HepG2 (cell line): Measurements from ENCODE around the gene EIF4EBP3. TPM values are rescaled to one million over a fixed set of nuclear protein-coding genes. Genes with fewer than 3 reads are reported as not detected.
A peak's percentile ranks its signal among the peaks of the same experiment; 100 is the strongest.

ENCODE experiments used
- AGO2 ChIP-seq: fragments of 200-400 bp; formaldehyde crosslinking; optimal IDR thresholded peaks from 2 replicates; pipeline ENCODE3; 2017; ENCODE audit warnings: mild to moderate bottlenecking, low read depth, low read length, moderate library complexity
- ARNT2 ChIP-seq: sonication (generic); formaldehyde crosslinking; IDR thresholded peaks from 2 replicates; pipeline ENCODE4 v1.8.0; 2022; ENCODE audit warnings: mild to moderate bottlenecking, low read depth, missing genetic modification reagents, moderate library complexity
- CEBPB ChIP-seq: IDR thresholded peaks from 2 replicates; pipeline ENCODE4 v1.6.1; 2011; ENCODE audit warnings: low read depth, low read length, improper control_type of control experiment, borderline replicate concordance
- HDAC6 ChIP-seq: fragments of 200-600 bp; sonication (generic); IDR thresholded peaks from 2 replicates; pipeline ENCODE4 v1.7.0; 2017; ENCODE audit warnings: mild to moderate bottlenecking, antibody characterized with exemption, low read length, low read depth
- HNRNPH1 ChIP-seq: fragments of 200-400 bp; formaldehyde crosslinking; optimal IDR thresholded peaks from 2 replicates; pipeline ENCODE3; 2017; ENCODE audit warnings: mild to moderate bottlenecking, low read depth, low read length
- IRF2 ChIP-seq: IDR thresholded peaks from 2 replicates; pipeline ENCODE4 v1.6.1; 2018; ENCODE audit warnings: missing genetic modification reagents, missing compliant biosample characterization
- KDM1A ChIP-seq: IDR thresholded peaks from 2 replicates; pipeline ENCODE4 v1.6.1; 2016; ENCODE audit warnings: missing compliant biosample characterization
- MAZ ChIP-seq, 2 experiments: sonication (generic) in 1 of 2; formaldehyde crosslinking in 1 of 2; IDR thresholded peaks; 2 replicates each; pipeline versions ENCODE4 v1.5.0 to v1.6.1; 2012 to 2020; ENCODE audit warnings: low read depth in 2 of 2, mild to moderate bottlenecking in 2 of 2, borderline replicate concordance in 1 of 2, improper control_type of control experiment in 1 of 2, low read length in 1 of 2, missing genetic modification reagents in 1 of 2, moderate library complexity in 1 of 2
- NFKBIZ ChIP-seq: IDR thresholded peaks from 2 replicates; pipeline ENCODE4 v1.6.1; 2018; ENCODE audit warnings: missing genetic modification reagents, missing compliant biosample characterization
- NR3C1 ChIP-seq: sonication (generic); formaldehyde crosslinking; IDR thresholded peaks from 2 replicates; pipeline ENCODE4 v1.4.0; 2020; ENCODE audit warnings: missing genetic modification reagents
- PRMT3 ChIP-seq: sonication (generic); formaldehyde crosslinking; IDR thresholded peaks from 2 replicates; pipeline ENCODE4 v1.8.1; 2022; ENCODE audit warnings: low read depth, mild to moderate bottlenecking, moderate library complexity, missing genetic modification reagents, borderline replicate concordance
- RFXAP ChIP-seq: sonication (generic); formaldehyde crosslinking; IDR thresholded peaks from 2 replicates; pipeline ENCODE4 v1.4.0; 2020; ENCODE audit warnings: missing genetic modification reagents, borderline replicate concordance
- SRF ChIP-seq: IDR thresholded peaks from 2 replicates; pipeline ENCODE4 v1.6.1; 2011; ENCODE audit warnings: mild to moderate bottlenecking, low read depth, low read length, moderate library complexity
- TBP ChIP-seq: sonication (generic); formaldehyde crosslinking; IDR thresholded peaks from 2 replicates; pipeline ENCODE4 v1.5.0; 2020; ENCODE audit warnings: missing genetic modification reagents
- ZFP82 ChIP-seq: sonication (generic); formaldehyde crosslinking; IDR thresholded peaks from 2 replicates; pipeline ENCODE4 v1.5.1; 2020; ENCODE audit warnings: mild to moderate bottlenecking, missing genetic modification reagents, borderline replicate concordance
- ZFYVE20 ChIP-seq: sonication (generic); formaldehyde crosslinking; IDR thresholded peaks from 2 replicates; pipeline ENCODE4 v1.8.0; 2023; ENCODE audit warnings: low read depth, mild to moderate bottlenecking, moderate library complexity, missing genetic modification reagents, borderline replicate concordance
- ZKSCAN5 ChIP-seq: sonication (generic); formaldehyde crosslinking; IDR thresholded peaks from 2 replicates; pipeline ENCODE4 v1.5.1; 2020; ENCODE audit warnings: mild to moderate bottlenecking, missing genetic modification reagents
- ZNF256 ChIP-seq: sonication (generic); formaldehyde crosslinking; conservative IDR thresholded peaks from 2 replicates; pipeline ENCODE4 v1.4.0; 2020; ENCODE audit warnings: missing genetic modification reagents
- ZNF550 ChIP-seq: sonication (generic); formaldehyde crosslinking; IDR thresholded peaks from 2 replicates; pipeline ENCODE4 v1.4.0; 2020; ENCODE audit warnings: mild to moderate bottlenecking, missing genetic modification reagents, borderline replicate concordance
- ZNF672 ChIP-seq: sonication (generic); formaldehyde crosslinking; IDR thresholded peaks from 2 replicates; pipeline ENCODE4 v1.8.1; 2022; ENCODE audit warnings: missing genetic modification reagents
- ZSCAN25 ChIP-seq: sonication (generic); formaldehyde crosslinking; IDR thresholded peaks from 2 replicates; pipeline ENCODE4 v1.8.0; 2022; ENCODE audit warnings: mild to moderate bottlenecking, missing genetic modification reagents
- polyA plus RNA-seq, 8 experiments: library from polyadenylated mRNA; depleted of rRNA in 3 of 8; stranded (reverse) in 7 of 8; unstranded in 1 of 8; fragments of >200 nt; fragmentation: Illumina TruSeq in 4 of 8; extraction: Trizol in 4 of 8; gene quantifications; 2 replicates each; pipeline versions ENCODE4 v1.2.1 to v1.2.3, GENCODE V29; 2011 to 2016; ENCODE audit warnings: low read depth in 4 of 8, missing spikeins in 1 of 8, mixed read lengths in 1 of 8; ENCODE audit not compliant: insufficient read depth in 1 of 8
- total RNA-seq, 5 experiments: library from RNA; depleted of rRNA; stranded (reverse); fragments of >200 nt; fragmentation: Illumina TruSeq; extraction: Trizol; gene quantifications; 2 replicates each; pipeline ENCODE4 v1.2.3, GENCODE V29; 2016; ENCODE audit warnings: low read depth in 1 of 5
- TF ChIP-seq, protein P1 (sequence below): sonication (generic); formaldehyde crosslinking; IDR thresholded peaks from 2 replicates; pipeline ENCODE4 v1.4.0; 2020; ENCODE audit warnings: missing genetic modification reagents
- TF ChIP-seq, protein P2 (sequence below): sonication (generic); formaldehyde crosslinking; IDR thresholded peaks from 2 replicates; pipeline ENCODE4 v1.4.0; 2020; ENCODE audit warnings: missing genetic modification reagents, borderline replicate concordance
- TF ChIP-seq, protein P3 (sequence below): IDR thresholded peaks from 2 replicates; pipeline ENCODE4 v1.6.1; 2016; ENCODE audit warnings: mild to moderate bottlenecking, missing biosample characterization, missing genetic modification reagents
- TF ChIP-seq, protein P4 (sequence below): sonication (generic); formaldehyde crosslinking; conservative IDR thresholded peaks from 2 replicates; pipeline ENCODE4 v1.4.0; 2020; ENCODE audit warnings: missing genetic modification reagents

Gene EIF4EBP3
- total and polyA plus RNA-seq, 2 of the 13 experiments (the other 11 are each of a cell fraction or from before 2014, with no cell fraction given), result 0.61 to 1.7 TPM

DNA sequence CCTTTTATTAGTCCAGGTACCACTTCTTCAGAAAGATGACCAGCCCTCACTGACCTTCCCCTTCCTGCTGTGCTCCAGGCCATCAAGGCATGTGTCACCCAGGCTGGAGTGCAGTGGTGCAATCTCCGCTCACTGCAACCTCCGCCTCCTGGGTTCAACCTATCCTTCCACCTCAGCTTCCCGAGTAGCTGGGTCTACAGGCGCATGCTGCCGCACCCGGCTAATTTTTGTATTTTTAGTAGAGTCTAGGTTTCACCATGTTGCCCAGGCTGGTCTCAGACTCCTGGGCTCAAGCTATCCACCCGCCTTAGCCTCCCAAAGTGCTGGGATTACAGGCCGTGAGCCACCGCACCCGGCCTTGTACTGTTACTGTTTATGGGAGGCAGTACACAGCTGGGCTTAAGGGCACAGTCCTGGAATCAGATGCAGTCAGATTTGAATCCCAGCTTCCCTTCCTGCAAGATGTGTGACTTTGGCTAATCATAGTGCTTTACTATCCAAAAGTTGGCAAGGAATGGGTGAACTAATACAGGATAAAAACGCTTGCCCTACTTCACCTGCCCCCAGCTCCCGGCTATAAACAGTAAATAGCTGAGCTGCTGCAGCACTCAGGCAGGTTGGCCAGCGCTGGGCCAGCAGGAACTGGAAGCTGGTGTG lies 483 bp upstream of the EIF4EBP3 start (continued):
- no peak for TF ChIP-seq KDM1A (CRISPR knock-in tag)
- no peak; the same call in 1 of the 2 replicates for TF ChIP-seq ZSCAN25 (CRISPR knock-in tag)
- no peak for TF ChIP-seq RFXAP
- TF ChIP-seq ZNF550 (CRISPR knock-in tag), result no peak
- no peak for TF ChIP-seq NFKBIZ (CRISPR knock-in tag)
- TF ChIP-seq, protein P1, sequence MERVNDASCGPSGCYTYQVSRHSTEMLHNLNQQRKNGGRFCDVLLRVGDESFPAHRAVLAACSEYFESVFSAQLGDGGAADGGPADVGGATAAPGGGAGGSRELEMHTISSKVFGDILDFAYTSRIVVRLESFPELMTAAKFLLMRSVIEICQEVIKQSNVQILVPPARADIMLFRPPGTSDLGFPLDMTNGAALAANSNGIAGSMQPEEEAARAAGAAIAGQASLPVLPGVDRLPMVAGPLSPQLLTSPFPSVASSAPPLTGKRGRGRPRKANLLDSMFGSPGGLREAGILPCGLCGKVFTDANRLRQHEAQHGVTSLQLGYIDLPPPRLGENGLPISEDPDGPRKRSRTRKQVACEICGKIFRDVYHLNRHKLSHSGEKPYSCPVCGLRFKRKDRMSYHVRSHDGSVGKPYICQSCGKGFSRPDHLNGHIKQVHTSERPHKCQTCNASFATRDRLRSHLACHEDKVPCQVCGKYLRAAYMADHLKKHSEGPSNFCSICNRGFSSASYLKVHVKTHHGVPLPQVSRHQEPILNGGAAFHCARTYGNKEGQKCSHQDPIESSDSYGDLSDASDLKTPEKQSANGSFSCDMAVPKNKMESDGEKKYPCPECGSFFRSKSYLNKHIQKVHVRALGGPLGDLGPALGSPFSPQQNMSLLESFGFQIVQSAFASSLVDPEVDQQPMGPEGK, result no peak
- no peak for TF ChIP-seq HDAC6
- TF ChIP-seq ZFYVE20 (CRISPR knock-in tag), result no peak
- 0 out of 2 replicates have a peak, but pooled peaks have one; percentile 44 for TF ChIP-seq ZFP82 (CRISPR knock-in tag)
- no peak; the same call in 1 of the 2 replicates for TF ChIP-seq IRF2 (CRISPR knock-in tag)
- TF ChIP-seq AGO2, result no peak
- no peak for TF ChIP-seq SRF
- TF ChIP-seq NR3C1 (CRISPR knock-in tag), result no peak
- TF ChIP-seq, protein P2, sequence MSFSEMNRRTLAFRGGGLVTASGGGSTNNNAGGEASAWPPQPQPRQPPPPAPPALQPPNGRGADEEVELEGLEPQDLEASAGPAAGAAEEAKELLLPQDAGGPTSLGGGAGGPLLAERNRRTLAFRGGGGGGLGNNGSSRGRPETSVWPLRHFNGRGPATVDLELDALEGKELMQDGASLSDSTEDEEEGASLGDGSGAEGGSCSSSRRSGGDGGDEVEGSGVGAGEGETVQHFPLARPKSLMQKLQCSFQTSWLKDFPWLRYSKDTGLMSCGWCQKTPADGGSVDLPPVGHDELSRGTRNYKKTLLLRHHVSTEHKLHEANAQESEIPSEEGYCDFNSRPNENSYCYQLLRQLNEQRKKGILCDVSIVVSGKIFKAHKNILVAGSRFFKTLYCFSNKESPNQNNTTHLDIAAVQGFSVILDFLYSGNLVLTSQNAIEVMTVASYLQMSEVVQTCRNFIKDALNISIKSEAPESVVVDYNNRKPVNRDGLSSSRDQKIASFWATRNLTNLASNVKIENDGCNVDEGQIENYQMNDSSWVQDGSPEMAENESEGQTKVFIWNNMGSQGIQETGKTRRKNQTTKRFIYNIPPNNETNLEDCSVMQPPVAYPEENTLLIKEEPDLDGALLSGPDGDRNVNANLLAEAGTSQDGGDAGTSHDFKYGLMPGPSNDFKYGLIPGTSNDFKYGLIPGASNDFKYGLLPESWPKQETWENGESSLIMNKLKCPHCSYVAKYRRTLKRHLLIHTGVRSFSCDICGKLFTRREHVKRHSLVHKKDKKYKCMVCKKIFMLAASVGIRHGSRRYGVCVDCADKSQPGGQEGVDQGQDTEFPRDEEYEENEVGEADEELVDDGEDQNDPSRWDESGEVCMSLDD (CRISPR knock-in tag), result no peak
- TF ChIP-seq, protein P3, sequence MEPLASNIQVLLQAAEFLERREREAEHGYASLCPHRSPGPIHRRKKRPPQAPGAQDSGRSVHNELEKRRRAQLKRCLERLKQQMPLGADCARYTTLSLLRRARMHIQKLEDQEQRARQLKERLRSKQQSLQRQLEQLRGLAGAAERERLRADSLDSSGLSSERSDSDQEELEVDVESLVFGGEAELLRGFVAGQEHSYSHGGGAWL (CRISPR knock-in tag), result no peak
- no peak for TF ChIP-seq ZNF672 (CRISPR knock-in tag)
- TF ChIP-seq ARNT2 (CRISPR knock-in tag), result no peak
- TF ChIP-seq HNRNPH1, result no peak
- no peak for TF ChIP-seq PRMT3 (CRISPR knock-in tag)
- no peak for TF ChIP-seq ZKSCAN5 (CRISPR knock-in tag)
- TF ChIP-seq ZNF256 (CRISPR knock-in tag), result no peak
- no peak for TF ChIP-seq MAZ (IDR thresholded peaks at IDR 0.05; ENCODE audit: borderline replicate concordance, low read depth, low read length)
- no peak; the same call in 1 of the 2 replicates for TF ChIP-seq MAZ (CRISPR knock-in tag; IDR thresholded peaks at IDR 0.05; ENCODE audit: low read depth)
- no peak for TF ChIP-seq TBP
- TF ChIP-seq, protein P4, sequence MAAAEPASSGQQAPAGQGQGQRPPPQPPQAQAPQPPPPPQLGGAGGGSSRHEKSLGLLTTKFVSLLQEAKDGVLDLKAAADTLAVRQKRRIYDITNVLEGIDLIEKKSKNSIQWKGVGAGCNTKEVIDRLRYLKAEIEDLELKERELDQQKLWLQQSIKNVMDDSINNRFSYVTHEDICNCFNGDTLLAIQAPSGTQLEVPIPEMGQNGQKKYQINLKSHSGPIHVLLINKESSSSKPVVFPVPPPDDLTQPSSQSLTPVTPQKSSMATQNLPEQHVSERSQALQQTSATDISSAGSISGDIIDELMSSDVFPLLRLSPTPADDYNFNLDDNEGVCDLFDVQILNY (CRISPR knock-in tag), result no peak
- peak; percentile 86 for TF ChIP-seq CEBPB
